PC-9 (cell line): ENCODE data around the gene EPB41L3. TPM values are rescaled to one million over a fixed set of nuclear protein-coding genes. Genes with fewer than 3 reads are reported as not detected.

Experiments used
- BruUV-seq: library from RNA; stranded (reverse); fragments of 400-500 nt; replicated peaks from 2 replicates; lab custom pipeline; 2021; lab: Mats Ljungman, UMichigan
- CTCF ChIA-PET: fragments of 300-600 bp; sonication (Branson Sonifier 250); formaldehyde crosslinking; loops from one replicate; lab custom pipeline; 2022; ENCODE audit warnings: antibody characterized with exemption; lab: Charles Lee
- POLR2A ChIA-PET: fragments of 300-600 bp; sonication (Branson Sonifier 250); formaldehyde crosslinking; loops from one replicate; lab custom pipeline; 2022; ENCODE audit warnings: antibody characterized with exemption; ENCODE audit not compliant: unreplicated experiment; lab: Charles Lee
- DNase-seq, 2 experiments: peaks; one replicate each; pipeline versions ENCODE4 v3.0.0 to v3.0.0-alpha.2; 2015 to 2022; ENCODE audit warnings: mixed read lengths in 1 of 2
- H2AFZ ChIP-seq: fragments of 200-600 bp; sonication (generic); 2 replicates; pipeline ENCODE4 v1.8.1; 2017; ENCODE audit warnings: antibody characterized with exemption
- H3F3A ChIP-seq: fragments of 200-600 bp; sonication (generic); 2 replicates; pipeline ENCODE4 v1.8.1; 2017; ENCODE audit warnings: antibody characterized with exemption, mild to moderate bottlenecking, low read depth; ENCODE audit not compliant: insufficient read depth
- H3K27ac ChIP-seq: fragments of 200-600 bp; sonication (generic); 2 replicates; pipeline ENCODE4 v1.6.1; 2016; ENCODE audit warnings: mixed run types
- H3K27me3 ChIP-seq: fragments of 200-600 bp; sonication (generic); 2 replicates; pipeline ENCODE4 v1.6.1; 2016; ENCODE audit warnings: low read depth, mixed run types; ENCODE audit not compliant: insufficient read depth
- H3K36me3 ChIP-seq: fragments of 200-600 bp; sonication (generic); 2 replicates; pipeline ENCODE4 v1.6.1; 2016; ENCODE audit warnings: low read depth, mixed run types
- H3K4me1 ChIP-seq: fragments of 200-600 bp; sonication (generic); replicated peaks from 2 replicates; pipeline ENCODE4 v1.6.1; 2016; ENCODE audit warnings: mixed run types; ENCODE audit not compliant: insufficient read depth
- H3K4me2 ChIP-seq: fragments of 200-600 bp; sonication (generic); 2 replicates; pipeline ENCODE4 v1.6.1; 2017; ENCODE audit warnings: mixed run types
- H3K4me3 ChIP-seq: fragments of 200-600 bp; sonication (generic); 2 replicates; pipeline ENCODE4 v1.6.1; 2016; ENCODE audit warnings: mixed run types
- H3K79me2 ChIP-seq: fragments of 200-600 bp; sonication (generic); 2 replicates; pipeline ENCODE4 v1.6.1; 2017; ENCODE audit warnings: low read depth, mixed run types
- H3K9me2 ChIP-seq: fragments of 200-600 bp; sonication (generic); 2 replicates; pipeline ENCODE4 v1.8.1; 2017; ENCODE audit warnings: mild to moderate bottlenecking; ENCODE audit not compliant: insufficient read depth
- H3K9me3 ChIP-seq: fragments of 200-600 bp; sonication (generic); 2 replicates; pipeline ENCODE4 v1.8.1; 2016; ENCODE audit warnings: low read depth; ENCODE audit not compliant: insufficient read depth
- H4K20me1 ChIP-seq: fragments of 200-600 bp; sonication (generic); 2 replicates; pipeline ENCODE4 v1.8.1; 2017; ENCODE audit not compliant: insufficient read depth
- CTCF ChIP-seq: fragments of 200-600 bp; sonication (generic); conservative IDR thresholded peaks from 2 replicates; pipeline ENCODE4 v1.6.1; 2017; ENCODE audit warnings: mixed run types, antibody characterized with exemption, mild to moderate bottlenecking, moderate library complexity
- EZH2 ChIP-seq: fragments of 200-600 bp; sonication (generic); IDR thresholded peaks from 2 replicates; pipeline ENCODE4 v1.8.0; 2017; ENCODE audit warnings: antibody characterized with exemption, low read depth
- intact Hi-C: fragments of 100-400 bp; cut with micrococcal nuclease; formaldehyde crosslinking; loops from one replicate; pipeline ENCODE4 v1.10.0; 2022; ENCODE audit not compliant: unreplicated experiment
- total RNA-seq: library from RNA; stranded (reverse); gene quantifications from 2 replicates; pipeline ENCODE4 v1.2.3, GENCODE V29; 2021

Gene EPB41L3
- total RNA-seq, 1 experiment from 2014 or later, result not detected

GRCh38 chr18:5431836-5432575, 111.8 kb downstream of the EPB41L3 start:
- no peak overlapping the region for H3K4me3 ChIP-seq
- BruUV-seq, result no TSS peak
- no peaks in the 10 kb centered on the region for H3K79me2 ChIP-seq
- no peak overlapping the region for H3K27ac ChIP-seq
- no peaks in the 10 kb centered on the region for H3K4me1 ChIP-seq
- H3K36me3 ChIP-seq, result no peaks in the 10 kb centered on the region
- POLR2A ChIA-PET, result interaction anchor here (0.7 kb wide), 1 partner anchor 409 kb away, joined by 3 read pairs; no protein-coding TSS in a partner anchor
- H2AFZ ChIP-seq, result no peak overlapping the region
- no peak for TF ChIP-seq EZH2
- TF ChIP-seq CTCF, result no peak
- H3K9me2 ChIP-seq, result no peaks in the 10 kb centered on the region
- no peak overlapping the region for H3K4me2 ChIP-seq
- peaks cover 22% of the 10 kb centered on the region; the same call in 1 of the 2 replicates for H3K27me3 ChIP-seq
- intact Hi-C loops, result no loop called here
- no peaks in the 10 kb centered on the region for H3K9me3 ChIP-seq
- no peaks in the 10 kb centered on the region for H3F3A ChIP-seq
- no peak for DNase-seq
- no peaks in the 10 kb centered on the region for H4K20me1 ChIP-seq
- CTCF ChIA-PET, result no interaction called here

- TF ChIP-seq CTCF (no peak), EZH2 (no peak)
- CTCF ChIA-PET, result no interaction called here
- no peak for DNase-seq
Observed at GRCh38 chr18:5430131-5430530, 113.7 kb downstream of the EPB41L3 start.

GRCh38 chr18:5429681-5430080, 114.1 kb downstream of the EPB41L3 start:
- no peak for DNase-seq
- Histone ChIP-seq H3K27ac (no peak overlapping the region), H3K4me2 (no peak overlapping the region), H2AFZ (no peak overlapping the region), H4K20me1 (no peaks in the 10 kb centered on the region), H3K79me2 (no peaks in the 10 kb centered on the region), H3F3A (no peaks in the 10 kb centered on the region), H3K9me2 (no peaks in the 10 kb centered on the region), H3K36me3 (no peaks in the 10 kb centered on the region), H3K4me1 (no peaks in the 10 kb centered on the region), H3K9me3 (no peaks in the 10 kb centered on the region), H3K27me3 (peaks cover 23% of the 10 kb centered on the region; the same call in 1 of the 2 replicates), H3K4me3 (no peak overlapping the region)
- ChIA-PET POLR2A (no interaction called here), CTCF (no interaction called here)
- no TSS peak for BruUV-seq
- intact Hi-C loops, result no loop called here
- TF ChIP-seq EZH2 (no peak), CTCF (no peak)

More at GRCh38 chr18:5430131-5430530, 113.7 kb downstream of the EPB41L3 start:
- no TSS peak for BruUV-seq
- no peak overlapping the region for H3K27ac ChIP-seq
- H3K36me3 ChIP-seq, result no peaks in the 10 kb centered on the region
- H3K4me2 ChIP-seq, result no peak overlapping the region
- no peaks in the 10 kb centered on the region for H3K4me1 ChIP-seq
- H3K4me3 ChIP-seq, result no peak overlapping the region
- H3K9me3 ChIP-seq, result no peaks in the 10 kb centered on the region
- no peaks in the 10 kb centered on the region for H4K20me1 ChIP-seq
- intact Hi-C loops, result no loop called here
- no peaks in the 10 kb centered on the region for H3F3A ChIP-seq
- peaks cover 23% of the 10 kb centered on the region; the same call in 1 of the 2 replicates for H3K27me3 ChIP-seq
- POLR2A ChIA-PET, result no interaction called here
- H2AFZ ChIP-seq, result no peak overlapping the region
- no peaks in the 10 kb centered on the region for H3K79me2 ChIP-seq
- H3K9me2 ChIP-seq, result no peaks in the 10 kb centered on the region
